K562 (cell line): Measurements from ENCODE around the gene FMN2. TPM values are rescaled to one million over a fixed set of nuclear protein-coding genes. Genes with fewer than 3 reads are reported as not detected.

ENCODE experiments used
- ATAC-seq: fragments of 200-7000 bp; cut with Tn5 transposase; 3 replicates; pipeline ENCODE4 v1.9.1; 2020; ENCODE audit warnings: moderate library complexity
- BruUV-seq: library from RNA; stranded (reverse); fragments of 400-500 nt; replicated peaks from 2 replicates; lab custom pipeline; 2021; lab: Mats Ljungman, UMichigan
- CTCF ChIA-PET: fragments of 300-600 bp; formaldehyde crosslinking; extraction: SDS; loops from one replicate; lab custom pipeline; 2021; ENCODE audit warnings: low intra/inter-chr PET ratio; lab: Yijun Ruan, JAX
- POLR2A ChIA-PET: fragments of 300-600, 350-650 bp; sonication (Branson Sonifier 250); formaldehyde crosslinking; extraction: SDS; loops from one replicate; lab custom pipeline; 2021; ENCODE audit warnings: antibody characterized with exemption, inconsistent platforms; lab: Yijun Ruan, JAX
- DNase-seq, 4 experiments: peaks; one replicate each; pipeline versions ENCODE4 v3.0.0 to v3.0.0-alpha.2; 2011 to 2018; ENCODE audit warnings: low spot score in 3 of 4, mixed read lengths in 3 of 4; ENCODE audit errors: extremely low read depth in 1 of 4
- FAIRE-seq: peaks from 2 replicates; lab custom pipeline; 2011; peaks lifted over from hg19 to GRCh38; lab: Jason Lieb, UNC
- H2AFZ ChIP-seq: 2 replicates; pipeline ENCODE4 v1.6.0; 2011; ENCODE audit warnings: low read depth, low read length, control low read depth, inconsistent platforms
- H3K27ac ChIP-seq: fragments of 200-600 bp; 3 replicates; pipeline ENCODE4 v1.8.0; 2011; ENCODE audit warnings: low read depth, mild to moderate bottlenecking, control low read depth, inconsistent platforms, low read length, moderate library complexity, mixed read lengths; ENCODE audit errors: extremely low read depth
- H3K27me3 ChIP-seq, 2 experiments: fragments of 300-600 bp in 1 of 2; 2 replicates in 1 of 2; 3 replicates in 1 of 2; pipeline versions ENCODE4 v1.6.0 to v1.8.0; 2011; ENCODE audit warnings: inconsistent platforms in 2 of 2, low read length in 2 of 2, mild to moderate bottlenecking in 1 of 2, mixed read lengths in 1 of 2, moderate library complexity in 1 of 2; ENCODE audit not compliant: control insufficient read depth in 2 of 2, insufficient read depth in 2 of 2
- H3K36me3 ChIP-seq: fragments of 300-600 bp; 3 replicates; pipeline ENCODE4 v1.8.0; 2011; ENCODE audit warnings: mild to moderate bottlenecking, low read length, inconsistent platforms; ENCODE audit not compliant: control insufficient read depth, insufficient read depth
- H3K4me1 ChIP-seq, 2 experiments: fragments of 200-600 bp in 1 of 2; replicated peaks in 1 of 2; 2 replicates in 1 of 2; 3 replicates in 1 of 2; pipeline versions ENCODE4 v1.5.1 to v1.8.0; 2011; ENCODE audit warnings: inconsistent platforms in 2 of 2, low read length in 2 of 2, mild to moderate bottlenecking in 1 of 2, mixed read lengths in 1 of 2, moderate library complexity in 1 of 2; ENCODE audit not compliant: control insufficient read depth in 2 of 2, insufficient read depth in 2 of 2
- H3K4me2 ChIP-seq: 2 replicates; pipeline ENCODE4 v1.6.1; 2011; ENCODE audit warnings: low read length, control low read depth, inconsistent platforms, mixed read lengths; ENCODE audit not compliant: insufficient read depth
- H3K4me3 ChIP-seq: fragments of 200-600 bp; sonication (generic), shearing (Covaris generic); 2 replicates; pipeline ENCODE4 v1.5.1; 2016; ENCODE audit warnings: control low read depth, inconsistent platforms
- H3K79me2 ChIP-seq: fragments of 200-600 bp; 3 replicates; pipeline ENCODE4 v1.8.0; 2011; ENCODE audit warnings: low read length, inconsistent platforms; ENCODE audit not compliant: control insufficient read depth, insufficient read depth
- H3K9ac ChIP-seq, 2 experiments: 2 replicates each; pipeline versions ENCODE4 v1.6.0 to v1.6.1; 2011; ENCODE audit warnings: low read depth in 2 of 2, low read length in 2 of 2, control low read depth in 1 of 2, inconsistent platforms in 1 of 2, mild to moderate bottlenecking in 1 of 2, mixed read lengths in 1 of 2; ENCODE audit not compliant: insufficient read depth in 1 of 2
- H3K9me1 ChIP-seq: one replicate; pipeline ENCODE4 v1.6.0; 2011; ENCODE audit warnings: inconsistent platforms, mild to moderate bottlenecking, low read length, moderate library complexity; ENCODE audit not compliant: control insufficient read depth, insufficient read depth
- H3K9me3 ChIP-seq: replicated peaks from 2 replicates; pipeline ENCODE4 v1.5.1; 2011; ENCODE audit warnings: low read depth, low read length, inconsistent platforms; ENCODE audit not compliant: control insufficient read depth, insufficient read depth
- H4K20me1 ChIP-seq: replicated peaks from 2 replicates; pipeline ENCODE4 v1.6.1; 2011; ENCODE audit warnings: low read length, inconsistent platforms, mixed read lengths; ENCODE audit not compliant: control insufficient read depth, insufficient read depth
- DACH1 ChIP-seq: fragments of 450-650 bp; IDR thresholded peaks from 2 replicates; pipeline ENCODE4 v1.6.1; 2018; ENCODE audit not compliant: partially characterized antibody
- HDAC6 ChIP-seq: IDR thresholded peaks from 2 replicates; pipeline ENCODE4 v1.6.1; 2012; ENCODE audit warnings: low read depth, mild to moderate bottlenecking, control low read depth, inconsistent platforms, low read length, moderate library complexity
- ILK ChIP-seq: fragments of 450-650 bp; IDR thresholded peaks from 2 replicates; pipeline ENCODE4 v1.6.1; 2016; ENCODE audit warnings: missing genetic modification characterization, low read depth, mild to moderate bottlenecking, missing compliant biosample characterization, moderate library complexity, borderline replicate concordance
- MEIS2 ChIP-seq: fragments of 450-650 bp; IDR thresholded peaks from 2 replicates; pipeline ENCODE4 v1.6.1; 2014; ENCODE audit warnings: mild to moderate bottlenecking; ENCODE audit not compliant: partially characterized antibody
- TRIM24 ChIP-seq, 2 experiments: fragments of 450-650 bp; IDR thresholded peaks; 2 replicates each; pipeline ENCODE4 v1.6.1; 2016
- ZC3H4 ChIP-seq: sonication (generic); formaldehyde crosslinking; IDR thresholded peaks from 2 replicates; pipeline ENCODE4 v1.9.0; 2021; ENCODE audit warnings: missing genetic modification reagents, borderline replicate concordance
- ZNF668 ChIP-seq: fragments of 250-450 bp; sonication (Bioruptor Pico); IDR thresholded peaks from 2 replicates; pipeline ENCODE4 v1.8.0; 2022; ENCODE audit warnings: mild to moderate bottlenecking, inconsistent platforms
- WGBS: fragments of 100-300 bp; shearing (Covaris generic); methylation state at CpG from one replicate; pipeline ENCODE4 v1.1.6; 2016; ENCODE audit warnings: low coverage, mixed read lengths; ENCODE audit not compliant: insufficient coverage; ENCODE audit errors: missing lambda C conversion rate; 5-methylcytosine and 5-hydroxymethylcytosine counted together
- in situ Hi-C: fragments of 300-500 bp; cut with MboI; formaldehyde crosslinking; loops from 4 replicates; pipeline ENCODE4 v1.15.0; 2018; ENCODE audit warnings: inconsistent platforms, mixed read lengths
- intact Hi-C: fragments of 100-400 bp; cut with micrococcal nuclease; formaldehyde crosslinking; loops from 2 replicates; pipeline ENCODE4 v1.14.2; 2022
- polyA plus RNA-seq, 8 experiments: library from polyadenylated mRNA; depleted of rRNA in 4 of 8; stranded (reverse) in 5 of 8; unstranded in 3 of 8; fragments of >200 nt; fragmentation: Nextera tagmentation in 2 of 8; fragmentation: Illumina TruSeq in 1 of 8; extraction: Ambion mirVana in 2 of 8; extraction: Trizol in 1 of 8; gene quantifications; 2 replicates each; pipeline versions ENCODE4 v1.2.1 to v1.2.3, GENCODE V29; 2011 to 2014; ENCODE audit warnings: inconsistent platforms in 1 of 8, missing spikeins in 1 of 8
- total RNA-seq, 7 experiments: library from RNA; depleted of rRNA in 6 of 7; stranded (reverse); fragments of >200 nt in 6 of 7; fragmentation: Illumina TruSeq in 2 of 7; extraction: Trizol in 2 of 7; gene quantifications; 2 replicates each; pipeline versions ENCODE4 v1.2.1 to v1.2.3, GENCODE V29; 2011 to 2021; ENCODE audit warnings: low replicate concordance in 1 of 7
- TF ChIP-seq, protein P1 (sequence below): fragments of 250-450 bp; sonication (Bioruptor Pico); IDR thresholded peaks from 2 replicates; pipeline ENCODE4 v1.5.1; 2021; ENCODE audit warnings: mild to moderate bottlenecking
- TF ChIP-seq, protein P2 (sequence below): fragments of 250-450 bp; sonication (Bioruptor Pico); IDR thresholded peaks from 2 replicates; pipeline ENCODE4 v1.4.0; 2020; ENCODE audit warnings: mild to moderate bottlenecking, moderate library complexity
- TF ChIP-seq, protein P3 (sequence below): sonication (generic); formaldehyde crosslinking; IDR thresholded peaks from 2 replicates; pipeline ENCODE4 v1.5.0; 2020; ENCODE audit warnings: missing genetic modification reagents
- TF ChIP-seq, protein P4 (sequence below): fragments of 450-650 bp; IDR thresholded peaks from 2 replicates; pipeline ENCODE4 v1.6.1; 2016

FMN2 gene
- total and polyA plus RNA-seq, 9 of the 15 experiments (the other 6 are each of a cell fraction or from before 2014, with no cell fraction given): 0.15 to 0.45 (median 0.16) TPM; not detected in 3

DNA sequence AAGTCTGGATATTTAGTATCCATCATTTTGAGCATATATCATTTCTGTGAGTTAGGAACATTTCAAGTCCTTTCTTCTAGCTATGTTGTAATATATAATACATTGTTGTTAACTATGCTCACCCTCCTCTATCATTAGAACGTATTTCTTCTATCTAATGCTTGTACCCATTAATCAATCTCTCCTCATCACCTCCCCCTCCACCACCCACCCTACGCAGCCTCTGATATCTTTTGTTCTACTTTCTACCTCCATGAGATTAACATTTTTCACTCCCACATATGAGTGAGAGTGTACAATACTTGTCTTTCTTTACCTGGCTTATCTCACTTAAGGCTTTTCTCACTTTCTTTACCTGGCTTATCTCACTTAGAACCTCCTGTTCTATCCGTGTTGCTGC is 156.2 kb downstream of the FMN2 start (continued):
- TF ChIP-seq, protein P1, sequence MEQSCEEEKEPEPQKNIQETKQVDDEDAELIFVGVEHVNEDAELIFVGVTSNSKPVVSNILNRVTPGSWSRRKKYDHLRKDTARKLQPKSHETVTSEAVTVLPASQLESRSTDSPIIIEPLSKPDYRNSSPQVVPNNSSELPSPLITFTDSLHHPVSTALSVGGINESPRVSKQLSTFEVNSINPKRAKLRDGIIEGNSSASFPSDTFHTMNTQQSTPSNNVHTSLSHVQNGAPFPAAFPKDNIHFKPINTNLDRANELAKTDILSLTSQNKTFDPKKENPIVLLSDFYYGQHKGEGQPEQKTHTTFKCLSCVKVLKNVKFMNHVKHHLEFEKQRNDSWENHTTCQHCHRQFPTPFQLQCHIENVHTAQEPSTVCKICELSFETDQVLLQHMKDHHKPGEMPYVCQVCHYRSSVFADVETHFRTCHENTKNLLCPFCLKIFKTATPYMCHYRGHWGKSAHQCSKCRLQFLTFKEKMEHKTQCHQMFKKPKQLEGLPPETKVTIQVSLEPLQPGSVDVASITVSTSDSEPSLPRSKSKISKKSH (CRISPR knock-in tag): no peak
- TF ChIP-seq, protein P2, sequence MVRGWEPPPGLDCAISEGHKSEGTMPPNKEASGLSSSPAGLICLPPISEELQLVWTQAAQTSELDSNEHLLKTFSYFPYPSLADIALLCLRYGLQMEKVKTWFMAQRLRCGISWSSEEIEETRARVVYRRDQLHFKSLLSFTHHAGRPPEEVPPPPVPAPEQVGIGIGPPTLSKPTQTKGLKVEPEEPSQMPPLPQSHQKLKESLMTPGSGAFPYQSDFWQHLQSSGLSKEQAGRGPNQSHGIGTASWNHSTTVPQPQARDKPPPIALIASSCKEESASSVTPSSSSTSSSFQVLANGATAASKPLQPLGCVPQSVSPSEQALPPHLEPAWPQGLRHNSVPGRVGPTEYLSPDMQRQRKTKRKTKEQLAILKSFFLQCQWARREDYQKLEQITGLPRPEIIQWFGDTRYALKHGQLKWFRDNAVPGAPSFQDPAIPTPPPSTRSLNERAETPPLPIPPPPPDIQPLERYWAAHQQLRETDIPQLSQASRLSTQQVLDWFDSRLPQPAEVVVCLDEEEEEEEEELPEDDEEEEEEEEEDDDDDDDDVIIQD (CRISPR knock-in tag): no peak
- TF ChIP-seq ILK: no peak
- no peak for TF ChIP-seq HDAC6
- no peak for TF ChIP-seq MEIS2

DNA sequence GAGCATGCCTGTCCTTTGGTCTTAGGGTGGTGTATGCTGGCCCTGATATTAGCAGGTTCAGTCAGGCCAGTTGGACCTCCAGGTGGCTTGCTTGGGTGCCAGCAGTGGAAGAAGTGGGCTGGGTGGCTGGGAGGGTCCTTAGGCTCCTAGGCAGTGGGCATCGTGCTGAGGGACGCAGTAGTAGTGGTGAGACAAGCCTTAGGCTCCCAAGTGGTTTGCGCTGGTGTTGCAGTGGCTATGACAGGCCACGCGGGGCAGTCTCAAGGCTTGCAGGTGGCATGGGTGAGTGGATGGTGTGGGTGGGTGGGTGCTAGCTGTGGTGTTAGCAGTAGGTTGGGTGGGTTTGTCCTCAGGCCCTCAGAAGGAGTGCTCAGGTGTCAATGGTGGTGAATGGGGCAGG is 162.3 kb downstream of the FMN2 start:
- 12% methylated on average over 5 of the region's 5 CpGs for WGBS
- intact Hi-C loops: no loop called here
- CTCF ChIA-PET: no interaction called here

More for the DNA sequence above, 162.3 kb downstream of the FMN2 start:
- H3K4me1 ChIP-seq: no peaks in the 10 kb centered on the region
- FAIRE-seq (no peak), DNase-seq (no peak), ATAC-seq (no peak)
- H2AFZ ChIP-seq: no peak overlapping the region
- no peak overlapping the region for H3K9ac ChIP-seq
- BruUV-seq: no TSS peak
- TF ChIP-seq, protein P3, sequence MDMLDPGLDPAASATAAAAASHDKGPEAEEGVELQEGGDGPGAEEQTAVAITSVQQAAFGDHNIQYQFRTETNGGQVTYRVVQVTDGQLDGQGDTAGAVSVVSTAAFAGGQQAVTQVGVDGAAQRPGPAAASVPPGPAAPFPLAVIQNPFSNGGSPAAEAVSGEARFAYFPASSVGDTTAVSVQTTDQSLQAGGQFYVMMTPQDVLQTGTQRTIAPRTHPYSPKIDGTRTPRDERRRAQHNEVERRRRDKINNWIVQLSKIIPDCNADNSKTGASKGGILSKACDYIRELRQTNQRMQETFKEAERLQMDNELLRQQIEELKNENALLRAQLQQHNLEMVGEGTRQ (CRISPR knock-in tag): no peak
- TF ChIP-seq TRIM24 (IDR thresholded peaks at IDR 0.05): no peak
- TF ChIP-seq ZC3H4 (CRISPR knock-in tag): no peak
- no peak for TF ChIP-seq ZNF668 (CRISPR knock-in tag)
- TF ChIP-seq, protein P4, sequence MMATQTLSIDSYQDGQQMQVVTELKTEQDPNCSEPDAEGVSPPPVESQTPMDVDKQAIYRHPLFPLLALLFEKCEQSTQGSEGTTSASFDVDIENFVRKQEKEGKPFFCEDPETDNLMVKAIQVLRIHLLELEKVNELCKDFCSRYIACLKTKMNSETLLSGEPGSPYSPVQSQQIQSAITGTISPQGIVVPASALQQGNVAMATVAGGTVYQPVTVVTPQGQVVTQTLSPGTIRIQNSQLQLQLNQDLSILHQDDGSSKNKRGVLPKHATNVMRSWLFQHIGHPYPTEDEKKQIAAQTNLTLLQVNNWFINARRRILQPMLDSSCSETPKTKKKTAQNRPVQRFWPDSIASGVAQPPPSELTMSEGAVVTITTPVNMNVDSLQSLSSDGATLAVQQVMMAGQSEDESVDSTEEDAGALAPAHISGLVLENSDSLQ: no peak
- no peak for TF ChIP-seq DACH1
- H3K36me3 ChIP-seq: no peaks in the 10 kb centered on the region
- H3K4me3 ChIP-seq: no peak overlapping the region
- H3K27ac ChIP-seq: no peak overlapping the region
- H3K9me1 ChIP-seq: no peaks in the 10 kb centered on the region
- no peaks in the 10 kb centered on the region for H3K9me3 ChIP-seq
- H3K79me2 ChIP-seq: no peaks in the 10 kb centered on the region
- in situ Hi-C loops: no loop called here
- H3K27me3 ChIP-seq: no peaks in the 10 kb centered on the region
- no peak overlapping the region for H3K4me2 ChIP-seq
- H4K20me1 ChIP-seq: no peaks in the 10 kb centered on the region
- POLR2A ChIA-PET: no interaction called here
